ENCODE measurements around the gene XDH.

The XDH gene

GRCh38 chr2:31414601-31415241 lies at the start of gene XDH:
TSS of gene XDH (minus strand) at chr2:31414742. CDS start at chr2:31414666, 76 bp downstream.
- no peaks in the 10 kb centered on the region for H3F3A ChIP-seq (ENCODE audit: insufficient read depth, low read length)
- no peaks in the 10 kb centered on the region for H3K27me3 ChIP-seq (ENCODE audit: insufficient read depth, low read length)
- H3K27ac ChIP-seq (ENCODE audit: low read depth, low read length, poor library complexity, severe bottlenecking) = no peak within 1 kb of the TSS
- no peaks in the 10 kb centered on the region for H4K20me1 ChIP-seq (ENCODE audit: insufficient read depth, low read length)
- H2AFZ ChIP-seq (ENCODE audit: low read length) = no peak within 1 kb of the TSS
- H3K4me3 ChIP-seq (ENCODE audit: low read depth, low read length, poor library complexity, severe bottlenecking) = no peak within 1 kb of the TSS
- no peak within 1 kb of the TSS for H3K4me2 ChIP-seq (ENCODE audit: low read length)
- H3K4me1 ChIP-seq (ENCODE audit: insufficient read depth, low read length, severe bottlenecking) = no peaks in the 10 kb centered on the region
- H3K79me2 ChIP-seq (ENCODE audit: insufficient read depth, low read length) = no peaks in the 10 kb centered on the region
- TF ChIP-seq CTCF (IDR thresholded peaks at IDR 0.05; ENCODE audit: low read length) (no peak), EZH2 (IDR thresholded peaks at IDR 0.05; ENCODE audit: borderline replicate concordance, low read length) (no peak)
- H3K9ac ChIP-seq (ENCODE audit: low read length) = no peak within 1 kb of the TSS
- H3K9me2 ChIP-seq (ENCODE audit: low read depth, low read length) = no peaks in the 10 kb centered on the region
- no peaks in the 10 kb centered on the region for H3K36me3 ChIP-seq (ENCODE audit: insufficient read depth, low read length)
- H3K9me3 ChIP-seq (ENCODE audit: low read length) = peaks cover 8% of the 10 kb centered on the region; the same call in 1 of the 2 replicates

GRCh38 chr2:31457651-31458050 lies 43.1 kb upstream of the XDH start:
- H4K20me1 ChIP-seq (ENCODE audit: insufficient read depth, low read length) = no peaks in the 10 kb centered on the region
- H3K36me3 ChIP-seq (ENCODE audit: insufficient read depth, low read length) = no peaks in the 10 kb centered on the region
- no peaks in the 10 kb centered on the region for H3K4me1 ChIP-seq (ENCODE audit: insufficient read depth, low read length, severe bottlenecking)
- H3K9me3 ChIP-seq (ENCODE audit: low read length) = no peaks in the 10 kb centered on the region
- no peaks in the 10 kb centered on the region for H3K9me2 ChIP-seq (ENCODE audit: low read depth, low read length)
- no peak overlapping the region for H2AFZ ChIP-seq (ENCODE audit: low read length)
- no peak overlapping the region for H3K4me3 ChIP-seq (ENCODE audit: low read depth, low read length, poor library complexity, severe bottlenecking)
- no peak overlapping the region for H3K9ac ChIP-seq (ENCODE audit: low read length)
- no peaks in the 10 kb centered on the region for H3F3A ChIP-seq (ENCODE audit: insufficient read depth, low read length)
- no peaks in the 10 kb centered on the region for H3K79me2 ChIP-seq (ENCODE audit: insufficient read depth, low read length)
- H3K27ac ChIP-seq (ENCODE audit: low read depth, low read length, poor library complexity, severe bottlenecking) = no peak overlapping the region
- no peak overlapping the region for H3K4me2 ChIP-seq (ENCODE audit: low read length)
- TF ChIP-seq CTCF (IDR thresholded peaks at IDR 0.05; ENCODE audit: low read length) (no peak), EZH2 (IDR thresholded peaks at IDR 0.05; ENCODE audit: borderline replicate concordance, low read length) (no peak)
- H3K27me3 ChIP-seq (ENCODE audit: insufficient read depth, low read length) = no peaks in the 10 kb centered on the region

- Histone ChIP-seq H3F3A (ENCODE audit: insufficient read depth, low read length) (no peaks in the 10 kb centered on the region), H3K4me3 (ENCODE audit: low read depth, low read length, poor library complexity, severe bottlenecking) (no peak overlapping the region), H3K36me3 (ENCODE audit: insufficient read depth, low read length) (no peaks in the 10 kb centered on the region), H3K27ac (ENCODE audit: low read depth, low read length, poor library complexity, severe bottlenecking) (no peak overlapping the region), H4K20me1 (ENCODE audit: insufficient read depth, low read length) (no peaks in the 10 kb centered on the region), H3K9me2 (ENCODE audit: low read depth, low read length) (no peaks in the 10 kb centered on the region), H3K9me3 (ENCODE audit: low read length) (no peaks in the 10 kb centered on the region), H3K9ac (ENCODE audit: low read length) (no peak overlapping the region), H3K4me1 (ENCODE audit: insufficient read depth, low read length, severe bottlenecking) (no peaks in the 10 kb centered on the region), H3K79me2 (ENCODE audit: insufficient read depth, low read length) (no peaks in the 10 kb centered on the region), H2AFZ (ENCODE audit: low read length) (no peak overlapping the region), H3K4me2 (ENCODE audit: low read length) (no peak overlapping the region), H3K27me3 (ENCODE audit: insufficient read depth, low read length) (no peaks in the 10 kb centered on the region)
- TF ChIP-seq EZH2 (IDR thresholded peaks at IDR 0.05; ENCODE audit: borderline replicate concordance, low read length) (no peak), CTCF (IDR thresholded peaks at IDR 0.05; ENCODE audit: low read length) (no peak)
Observed at GRCh38 chr2:31446848-31447247, 32.3 kb upstream of the XDH start.
